Inflammatory macrophage treated with lipopolysaccharide for 1 hour (primary cell): Measurements from ENCODE around the gene PPFIBP1.

Experiments used
- DNase-seq, 2 donors: peaks; one replicate each; pipeline ENCODE4 v3.0.0-alpha.2; 2020 to 2022

PPFIBP1 gene

DNA sequence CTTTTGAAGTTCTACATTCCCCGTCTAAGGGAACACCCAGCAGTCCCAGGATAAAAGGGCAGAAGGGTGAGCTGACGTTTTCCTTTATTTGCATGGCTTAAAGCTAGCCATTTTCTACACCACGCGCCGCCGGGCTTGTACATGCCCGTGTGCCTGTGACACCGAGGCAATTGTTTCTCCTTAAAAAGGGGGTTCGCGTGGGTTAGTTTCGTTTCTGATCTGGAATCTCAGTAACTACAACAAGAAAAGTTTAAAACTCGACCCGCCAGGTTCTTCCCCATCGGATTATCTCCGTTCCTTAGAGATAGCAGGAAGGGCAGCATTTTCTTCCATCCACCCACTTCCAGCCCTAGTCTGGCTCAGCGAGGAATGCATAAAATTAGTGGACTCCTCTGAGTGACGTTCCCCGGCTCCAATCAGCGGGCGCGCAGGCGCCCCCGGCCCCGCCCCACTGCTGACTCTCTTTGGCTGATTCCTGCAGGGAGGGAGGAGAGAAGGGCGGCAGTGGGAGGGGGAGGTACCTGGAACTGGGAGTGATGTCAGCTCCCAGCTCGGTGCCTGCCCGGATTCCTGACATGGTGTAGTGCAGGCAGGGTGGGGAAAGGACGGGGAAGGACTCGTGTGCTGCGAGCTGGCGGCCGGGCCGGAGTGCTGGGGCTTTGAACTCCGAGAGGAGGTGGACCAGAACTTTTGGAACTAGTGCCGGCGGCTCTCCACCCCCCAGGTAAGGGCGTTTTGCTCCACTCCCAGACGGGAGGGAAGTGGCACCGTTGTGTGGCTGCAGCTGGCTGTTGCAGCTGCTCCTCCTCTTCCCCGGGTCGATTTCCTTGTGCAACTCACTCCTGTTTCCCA, at the start of gene PPFIBP1:
PPFIBP1 (plus strand) TSS at position 565 of the 852 bp plus-strand sequence. CDS start 109,191 bp downstream, outside the sequence.
- peak; percentile 96 to 100 for DNase-seq

- DNase-seq = no peak
These were observed 49.7 kb upstream of the PPFIBP1 start for GRCh38 chr12:27474344-27474743.

GRCh38 chr12:27477049-27477448, 47.0 kb upstream of the PPFIBP1 start:
- no peak for DNase-seq

DNA sequence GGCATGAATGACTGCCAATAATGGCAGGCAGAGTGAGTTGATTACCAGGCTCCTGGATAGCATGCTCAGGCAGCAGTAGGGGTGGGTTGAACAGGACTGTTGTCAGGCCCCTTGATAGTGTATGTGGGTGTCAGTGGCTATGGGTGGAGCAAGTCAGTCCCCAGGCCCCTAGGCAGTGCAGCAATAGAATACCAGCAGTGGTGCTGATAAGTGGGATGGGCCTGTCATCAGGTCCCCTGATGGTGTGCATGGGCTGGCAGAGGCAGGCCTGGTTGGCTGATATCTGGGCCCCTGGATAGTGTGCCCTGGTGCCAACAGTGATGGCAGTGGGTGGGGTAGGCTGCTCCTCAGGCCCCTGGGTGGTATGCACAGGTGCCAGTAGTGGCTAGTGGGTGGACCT, 45.1 kb upstream of the PPFIBP1 start:
- DNase-seq = no peak

DNA sequence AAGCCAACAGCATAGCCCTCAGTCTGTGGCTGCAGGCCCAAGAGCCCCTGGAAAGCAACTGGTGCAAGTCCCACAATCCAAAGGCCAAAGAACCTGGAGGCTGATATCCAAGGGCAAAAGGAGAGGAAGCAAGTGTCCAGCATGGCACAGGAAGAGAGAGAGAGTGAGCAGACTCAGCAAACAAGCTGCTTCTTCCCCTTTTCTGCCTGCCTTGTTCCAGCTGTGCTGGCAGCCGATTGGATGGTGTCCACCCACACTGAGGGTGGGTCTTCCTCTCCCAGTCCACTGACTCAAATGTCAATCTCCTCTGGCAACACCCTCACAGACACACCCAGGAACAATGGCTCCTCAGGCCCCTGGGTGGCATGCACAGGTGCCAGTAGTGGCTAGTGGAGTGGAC, 44.0 kb upstream of the PPFIBP1 start:
- no peak for DNase-seq

DNA sequence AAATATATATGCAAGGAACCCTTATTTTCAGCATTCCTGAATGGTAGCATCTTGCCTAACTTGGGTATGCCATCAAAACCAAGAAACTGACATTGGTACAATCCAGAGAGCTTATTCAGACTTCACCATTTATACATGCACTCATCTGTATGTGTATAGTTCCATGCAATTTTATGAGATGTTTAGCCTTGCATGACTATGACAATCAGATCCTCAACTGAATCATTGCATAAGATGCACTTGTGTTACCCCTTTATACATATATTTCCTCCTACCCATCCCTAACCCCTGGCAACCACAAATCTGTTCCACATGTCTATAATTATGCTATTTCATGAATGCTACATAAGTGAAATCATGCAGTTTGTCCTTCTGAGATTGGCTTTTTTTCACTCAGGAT, 37.0 kb upstream of the PPFIBP1 start:
- DNase-seq = no peak

GRCh38 chr12:27488479-27488878, 35.5 kb upstream of the PPFIBP1 start:
- no peak for DNase-seq

GRCh38 chr12:27491226-27491625, 32.8 kb upstream of the PPFIBP1 start:
- DNase-seq = no peak

GRCh38 chr12:27493260-27493940, 30.6 kb upstream of the PPFIBP1 start:
- DNase-seq = no peak

DNA sequence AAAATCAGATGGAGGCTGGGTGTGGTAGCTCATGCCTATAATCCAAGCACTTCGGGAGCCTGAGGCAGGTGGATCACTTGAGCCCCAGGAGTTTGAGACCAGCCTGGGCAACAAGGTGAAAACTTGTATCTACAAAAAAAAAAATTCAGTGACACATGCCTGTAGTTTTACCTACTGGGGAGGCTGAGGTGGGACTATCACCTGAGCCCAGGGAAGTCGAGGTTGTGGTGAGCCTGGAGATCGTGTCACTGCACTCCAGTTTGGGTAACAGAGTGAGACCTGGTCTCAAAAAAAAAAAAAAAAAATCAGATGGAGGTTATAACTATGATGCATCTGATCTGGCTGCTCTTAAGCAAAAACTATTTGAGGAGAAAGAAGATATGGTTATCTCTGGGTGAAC, 26.6 kb upstream of the PPFIBP1 start:
- DNase-seq = no peak

- no peak for DNase-seq
These were observed 25.9 kb upstream of the PPFIBP1 start for GRCh38 chr12:27498149-27498548.

- DNase-seq = no peak
These were observed 25.2 kb upstream of the PPFIBP1 start for GRCh38 chr12:27498761-27499160.

DNA sequence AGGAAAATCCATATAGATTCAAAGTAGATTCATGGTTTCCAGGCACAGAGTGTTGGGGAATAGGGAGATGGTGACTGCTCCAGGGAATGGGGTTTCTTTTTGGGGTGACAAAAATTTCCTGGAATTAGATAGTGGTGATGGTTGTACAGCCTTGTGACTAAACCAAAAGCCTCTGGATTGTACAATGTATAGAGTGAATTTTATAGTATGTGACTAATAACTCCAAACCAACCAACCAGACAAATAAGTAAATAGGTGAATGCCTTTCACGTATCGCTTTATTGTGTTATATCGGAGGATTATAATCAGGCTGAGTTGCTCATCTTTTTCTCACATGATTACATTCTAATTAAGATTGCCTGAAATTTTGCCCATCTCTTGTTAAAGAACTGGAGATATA, 24.6 kb upstream of the PPFIBP1 start:
- no peak for DNase-seq

DNA sequence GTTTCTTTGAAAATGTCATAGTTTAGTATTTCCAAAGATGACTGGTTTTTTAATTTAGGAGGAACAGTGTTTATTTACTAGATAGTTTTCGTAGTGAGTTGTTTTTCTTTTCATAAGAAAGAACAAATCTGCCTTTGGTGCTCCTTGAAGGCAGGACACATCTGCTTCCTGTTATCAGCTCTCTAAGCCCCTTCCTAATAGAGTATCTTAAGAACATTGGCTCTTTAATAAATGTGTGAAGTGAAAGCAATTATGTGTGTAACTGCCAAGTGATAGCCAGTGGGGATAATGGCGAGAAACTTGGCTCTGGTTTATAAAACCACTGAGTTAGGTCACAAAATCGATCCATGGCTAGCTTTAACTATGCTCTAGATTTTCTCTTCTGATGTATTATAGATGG, 23.5 kb upstream of the PPFIBP1 start:
- DNase-seq = no peak

DNA sequence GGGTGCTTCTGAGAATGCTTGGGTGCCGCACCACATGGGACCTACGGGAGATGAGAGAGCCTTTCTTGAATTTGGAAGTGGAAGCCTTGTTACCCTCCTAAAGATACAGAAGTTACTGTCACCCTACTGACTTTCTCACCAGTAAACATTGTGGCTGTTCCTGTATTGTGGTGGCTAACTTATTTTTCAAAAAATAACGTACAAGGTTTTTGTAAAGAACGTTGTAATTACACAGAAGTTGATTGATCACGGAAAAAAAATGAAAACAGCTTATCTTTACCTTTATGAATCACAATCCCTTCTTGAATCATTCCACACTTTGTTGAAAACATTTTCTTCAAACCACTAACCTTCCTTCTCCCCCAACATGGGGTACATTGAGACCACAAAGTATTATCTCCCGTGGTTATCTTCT, 22.0 kb upstream of the PPFIBP1 start:
- no peak for DNase-seq

DNA sequence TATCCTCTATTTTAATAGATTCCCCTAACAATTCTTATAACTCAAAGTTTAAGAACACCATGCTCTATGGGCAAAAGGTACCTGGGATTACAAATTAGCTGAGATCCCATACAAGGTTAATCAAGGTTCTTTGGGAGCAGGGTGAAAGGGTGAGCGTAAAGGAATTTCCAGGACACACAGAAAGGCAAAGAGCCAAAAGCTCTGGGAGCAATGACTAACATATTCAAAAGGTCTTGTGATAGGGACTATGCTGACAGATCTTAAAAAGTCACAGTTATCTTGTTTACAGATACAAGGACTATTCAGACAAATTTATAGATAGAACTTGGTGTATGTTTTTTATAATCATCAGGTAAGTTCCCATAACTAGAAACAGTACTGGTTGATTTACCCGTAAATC, 19.5 kb upstream of the PPFIBP1 start:
- DNase-seq = no peak

- no peak for DNase-seq
These were observed 18.9 kb upstream of the PPFIBP1 start for GRCh38 chr12:27505109-27505508.

DNA sequence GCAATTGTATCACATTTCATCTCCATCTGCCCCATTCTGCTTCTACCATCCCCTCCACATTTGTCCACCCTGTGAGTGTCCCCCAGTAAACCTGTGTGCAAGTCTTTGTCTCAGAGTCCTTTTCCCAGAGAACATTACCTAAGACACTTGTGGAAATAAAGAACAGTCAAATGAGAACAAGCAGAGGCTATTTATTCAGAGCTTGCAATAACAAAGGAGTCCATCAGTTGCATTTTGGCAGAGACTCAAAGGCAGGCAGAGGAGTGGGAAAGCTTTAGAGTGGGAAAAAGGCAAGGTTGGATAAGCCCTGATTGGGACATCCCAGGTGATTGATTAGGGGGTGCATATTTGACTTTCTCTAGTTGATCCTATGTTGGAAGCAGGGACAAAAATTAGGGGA, 18.2 kb upstream of the PPFIBP1 start:
- no peak for DNase-seq

GRCh38 chr12:27506645-27507189, 17.3 kb upstream of the PPFIBP1 start:
- DNase-seq = no peak

- DNase-seq = no peak
These were observed 15.1 kb upstream of the PPFIBP1 start for GRCh38 chr12:27508736-27509431.

DNA sequence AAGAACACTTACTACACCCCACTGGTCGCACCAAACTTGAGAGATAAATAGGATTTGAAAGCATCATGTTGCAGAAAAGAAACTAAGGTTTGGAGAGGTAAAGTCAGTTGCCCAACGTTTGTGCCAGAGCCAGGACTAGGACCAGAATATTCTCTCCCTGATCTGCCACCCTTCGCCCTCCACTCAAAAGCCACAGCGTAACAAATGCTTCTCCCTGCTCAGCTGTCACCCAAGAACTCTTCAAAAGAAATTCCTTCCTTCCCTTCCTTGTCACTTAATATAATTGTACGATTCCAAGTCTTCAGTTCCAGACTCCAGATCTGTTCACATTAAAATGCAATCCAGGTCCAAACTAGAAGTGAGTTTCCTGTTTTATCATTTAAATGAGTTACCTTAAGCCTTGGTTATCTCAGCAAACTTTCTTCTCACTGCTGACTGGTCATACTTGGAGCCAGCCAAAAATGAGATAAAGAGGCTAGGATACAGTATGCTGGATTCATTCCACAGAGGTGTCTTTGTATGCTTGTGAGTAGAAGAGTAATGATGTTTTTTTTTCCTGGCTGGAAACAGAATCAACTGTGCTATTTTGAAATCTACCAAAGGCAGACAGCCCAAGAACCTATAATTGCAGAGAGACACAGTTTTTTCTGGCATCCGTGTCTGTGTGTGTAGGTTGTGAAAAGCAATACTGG, 12.8 kb upstream of the PPFIBP1 start:
- DNase-seq = no peak

DNA sequence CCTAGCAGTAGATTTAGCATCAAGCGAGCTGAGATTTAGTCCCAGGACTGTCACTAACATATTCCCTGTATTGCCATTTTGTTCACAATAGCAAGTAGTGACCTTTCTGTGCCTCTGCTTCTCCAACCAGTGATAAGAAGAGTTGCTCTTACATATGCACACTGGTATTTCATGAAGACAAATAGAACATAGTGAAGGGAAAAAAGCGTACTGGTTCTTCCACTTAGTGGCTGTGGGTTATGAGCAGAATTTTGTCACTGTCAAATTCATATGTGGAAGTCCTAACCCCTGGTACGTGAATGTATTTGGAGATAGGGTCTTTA, 12.3 kb upstream of the PPFIBP1 start:
- no peak for DNase-seq
